ENCODE data around the gene TRMT10B.
"Not testable (repeated sequence)": the region's sequence is repeated elsewhere in the genome, so short reads cannot be mapped to it uniquely, and the experiment has no call there.

The TRMT10B gene

GRCh38 chr9:37801287-37801850, 47.8 kb downstream of the TRMT10B start:
- peak; percentile 22 for DNase-seq (ENCODE audit: low read depth, low spot score)
- no peaks in the 10 kb centered on the region for H3K9me3 ChIP-seq (ENCODE audit: insufficient read depth, low read length)
- H3K4me1 ChIP-seq (ENCODE audit: insufficient read depth, insufficient read length), result no peaks in the 10 kb centered on the region
- H3K4me3 ChIP-seq (ENCODE audit: insufficient read length, low read depth), result peak overlapping the region; percentile 88
- peak overlapping the region; percentile 95 for H3K9ac ChIP-seq (ENCODE audit: insufficient read length, low read depth)
- no peak for TF ChIP-seq ZNF274 (IDR thresholded peaks at IDR 0.05; ENCODE audit: low read depth, low read length)
- no peak for TF ChIP-seq SUZ12 (IDR thresholded peaks at IDR 0.05; ENCODE audit: extremely low read depth, insufficient read depth, insufficient read length)
- TF ChIP-seq YY1 (IDR thresholded peaks at IDR 0.05; ENCODE audit: insufficient read depth, insufficient read length), result no peak
- no peaks in the 10 kb centered on the region for H3K27me3 ChIP-seq (ENCODE audit: insufficient read depth, insufficient read length)
- peaks cover 13% of the 10 kb centered on the region for H3K36me3 ChIP-seq (ENCODE audit: insufficient read depth, insufficient read length, low read length)

DNA sequence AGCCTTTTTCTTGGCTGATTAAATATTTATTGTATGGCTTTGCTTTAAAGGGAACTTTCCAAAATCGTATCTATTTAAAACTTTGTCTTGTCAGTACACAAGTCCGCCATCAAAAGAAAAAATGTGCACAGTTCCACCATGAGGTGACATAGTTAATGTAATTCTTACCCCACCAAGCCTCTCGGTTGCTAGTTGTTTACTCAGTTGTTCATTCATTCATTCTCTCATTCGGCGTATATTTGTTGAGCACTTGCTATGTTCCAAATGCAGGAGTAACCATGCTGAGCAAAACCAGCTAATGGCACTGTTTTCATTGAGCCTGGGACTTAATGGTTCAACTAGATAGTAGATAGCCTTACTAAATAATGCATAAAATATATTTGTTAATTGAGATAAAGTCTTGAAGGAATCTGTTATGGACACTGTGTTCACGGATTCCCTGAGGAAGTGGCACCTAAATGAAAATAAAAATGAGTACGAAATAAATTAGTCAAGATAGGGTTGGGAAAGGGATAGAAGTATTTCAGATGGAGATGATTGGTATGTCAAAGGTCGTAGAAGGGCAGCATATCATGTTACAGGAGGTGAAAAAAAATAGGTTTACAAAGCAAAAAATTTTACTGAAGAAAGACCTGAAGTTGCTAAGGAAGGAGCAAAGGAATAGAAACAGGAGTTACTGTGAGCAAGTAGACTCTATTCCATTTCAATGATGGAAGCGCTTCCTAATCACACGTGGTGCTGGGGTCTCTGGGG, 48.5 kb downstream of the TRMT10B start:
- Histone ChIP-seq H3K27me3 (ENCODE audit: insufficient read depth, insufficient read length) (no peaks in the 10 kb centered on the region), H3K4me3 (ENCODE audit: insufficient read length, low read depth) (peak overlapping the region; percentile 88), H3K9ac (ENCODE audit: insufficient read length, low read depth) (peak overlapping the region; percentile 95), H3K4me1 (ENCODE audit: insufficient read depth, insufficient read length) (no peaks in the 10 kb centered on the region), H3K36me3 (ENCODE audit: insufficient read depth, insufficient read length, low read length) (peaks cover 14% of the 10 kb centered on the region), H3K9me3 (ENCODE audit: insufficient read depth, low read length) (no peaks in the 10 kb centered on the region)
- TF ChIP-seq ZNF274 (IDR thresholded peaks at IDR 0.05; ENCODE audit: low read depth, low read length) (no peak), YY1 (IDR thresholded peaks at IDR 0.05; ENCODE audit: insufficient read depth, insufficient read length) (no peak), SUZ12 (IDR thresholded peaks at IDR 0.05; ENCODE audit: extremely low read depth, insufficient read depth, insufficient read length) (no peak)
- DNase-seq (ENCODE audit: low read depth, low spot score), result no peak

DNA sequence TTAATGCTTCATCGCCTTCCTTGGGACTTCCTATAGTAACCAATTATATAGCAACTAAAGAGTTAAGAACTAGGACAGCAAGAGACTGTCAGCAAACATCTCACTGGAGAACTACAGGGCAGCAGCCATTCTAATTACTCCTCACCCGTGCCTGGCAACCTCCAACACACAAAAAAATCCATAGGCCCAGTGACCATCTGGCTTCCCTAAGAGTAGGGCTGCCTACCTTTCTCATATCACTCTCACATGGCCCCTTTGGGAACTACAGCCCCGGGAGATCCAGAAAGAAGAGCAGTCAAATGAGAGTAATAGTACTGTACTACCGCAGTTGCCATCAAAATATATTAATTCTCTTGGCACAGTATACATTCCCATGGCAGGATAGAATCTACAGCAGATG, 52.7 kb downstream of the TRMT10B start:
- Histone ChIP-seq H3K4me1 (ENCODE audit: insufficient read depth, insufficient read length) (no peaks in the 10 kb centered on the region), H3K27me3 (ENCODE audit: insufficient read depth, insufficient read length) (no peaks in the 10 kb centered on the region), H3K9me3 (ENCODE audit: insufficient read depth, low read length) (no peaks in the 10 kb centered on the region), H3K4me3 (ENCODE audit: insufficient read length, low read depth) (no peak overlapping the region), H3K36me3 (ENCODE audit: insufficient read depth, insufficient read length, low read length) (peaks cover 18% of the 10 kb centered on the region), H3K9ac (ENCODE audit: insufficient read length, low read depth) (no peak overlapping the region)
- DNase-seq (ENCODE audit: low read depth, low spot score), result no peak
- TF ChIP-seq YY1 (IDR thresholded peaks at IDR 0.05; ENCODE audit: insufficient read depth, insufficient read length), result no peak
- TF ChIP-seq SUZ12 (IDR thresholded peaks at IDR 0.05; ENCODE audit: extremely low read depth, insufficient read depth, insufficient read length), result no peak
- no peak for TF ChIP-seq ZNF274 (IDR thresholded peaks at IDR 0.05; ENCODE audit: low read depth, low read length)

DNA sequence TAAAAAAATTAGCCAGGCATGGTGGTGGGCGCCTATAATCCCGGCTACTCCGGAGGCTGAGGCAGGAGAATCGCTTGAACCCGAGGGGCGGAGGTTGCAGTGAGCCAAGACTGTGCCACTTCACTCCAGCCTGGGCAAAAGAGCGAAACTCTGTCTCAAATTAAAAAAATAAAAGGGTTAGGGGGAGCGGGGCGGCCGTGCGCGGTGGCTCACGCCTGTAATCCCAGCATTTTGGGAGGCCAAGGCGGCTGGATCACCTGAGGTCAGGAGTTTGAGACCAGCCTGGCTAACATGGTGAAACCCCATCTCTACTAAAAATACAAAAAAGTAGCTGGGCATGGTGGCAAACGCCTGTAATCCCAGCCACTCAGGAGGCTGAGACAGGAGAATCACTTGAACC, 56.1 kb downstream of the TRMT10B start:
- not testable (repeated sequence) for DNase-seq (ENCODE audit: low read depth, low spot score); H3K9ac ChIP-seq (ENCODE audit: insufficient read length, low read depth); H3K9me3 ChIP-seq (ENCODE audit: insufficient read depth, low read length); H3K4me1 ChIP-seq (ENCODE audit: insufficient read depth, insufficient read length); H3K4me3 ChIP-seq (ENCODE audit: insufficient read length, low read depth); H3K27me3 ChIP-seq (ENCODE audit: insufficient read depth, insufficient read length); H3K36me3 ChIP-seq (ENCODE audit: insufficient read depth, insufficient read length, low read length)

GRCh38 chr9:37811906-37812476, 58.4 kb downstream of the TRMT10B start:
- Histone ChIP-seq H3K4me3 (ENCODE audit: insufficient read length, low read depth) (no peak overlapping the region), H3K27me3 (ENCODE audit: insufficient read depth, insufficient read length) (no peaks in the 10 kb centered on the region), H3K9me3 (ENCODE audit: insufficient read depth, low read length) (no peaks in the 10 kb centered on the region), H3K9ac (ENCODE audit: insufficient read length, low read depth) (no peak overlapping the region), H3K36me3 (ENCODE audit: insufficient read depth, insufficient read length, low read length) (peaks cover 7% of the 10 kb centered on the region), H3K4me1 (ENCODE audit: insufficient read depth, insufficient read length) (no peaks in the 10 kb centered on the region)
- TF ChIP-seq YY1 (IDR thresholded peaks at IDR 0.05; ENCODE audit: insufficient read depth, insufficient read length), result no peak
- no peak for TF ChIP-seq ZNF274 (IDR thresholded peaks at IDR 0.05; ENCODE audit: low read depth, low read length)
- no peak for TF ChIP-seq SUZ12 (IDR thresholded peaks at IDR 0.05; ENCODE audit: extremely low read depth, insufficient read depth, insufficient read length)
- DNase-seq (ENCODE audit: low read depth, low spot score), result no peak

GRCh38 chr9:37812773-37813379, 59.3 kb downstream of the TRMT10B start:
- no peak for TF ChIP-seq YY1 (IDR thresholded peaks at IDR 0.05; ENCODE audit: insufficient read depth, insufficient read length)
- TF ChIP-seq ZNF274 (IDR thresholded peaks at IDR 0.05; ENCODE audit: low read depth, low read length), result no peak
- TF ChIP-seq SUZ12 (IDR thresholded peaks at IDR 0.05; ENCODE audit: extremely low read depth, insufficient read depth, insufficient read length), result no peak
- DNase-seq (ENCODE audit: low read depth, low spot score), result no peak
- Histone ChIP-seq H3K36me3 (ENCODE audit: insufficient read depth, insufficient read length, low read length) (peaks cover 8% of the 10 kb centered on the region), H3K27me3 (ENCODE audit: insufficient read depth, insufficient read length) (no peaks in the 10 kb centered on the region), H3K4me1 (ENCODE audit: insufficient read depth, insufficient read length) (no peaks in the 10 kb centered on the region), H3K9me3 (ENCODE audit: insufficient read depth, low read length) (no peaks in the 10 kb centered on the region), H3K4me3 (ENCODE audit: insufficient read length, low read depth) (no peak overlapping the region), H3K9ac (ENCODE audit: insufficient read length, low read depth) (no peak overlapping the region)

DNA sequence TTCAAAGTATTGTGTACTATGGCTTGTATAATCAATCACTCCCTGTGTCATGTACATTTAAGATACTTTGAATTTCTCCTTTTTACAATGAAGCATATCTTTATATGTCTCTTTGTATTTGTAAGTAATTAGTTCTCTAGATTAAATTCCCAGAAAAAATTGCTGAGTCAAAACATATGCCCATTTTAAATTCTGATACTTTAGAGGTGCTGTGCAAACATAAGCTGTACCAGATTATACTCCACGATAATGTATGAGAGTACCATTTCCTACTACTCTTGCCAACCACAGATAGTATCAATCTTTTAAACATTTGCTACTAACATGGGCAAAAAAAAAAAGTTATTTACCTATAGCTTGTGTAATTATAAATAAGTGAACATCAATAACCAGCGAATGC, 65.2 kb downstream of the TRMT10B start:
- no peak overlapping the region for H3K4me3 ChIP-seq (ENCODE audit: insufficient read length, low read depth)
- no peak for DNase-seq (ENCODE audit: low read depth, low spot score)
- H3K36me3 ChIP-seq (ENCODE audit: insufficient read depth, insufficient read length, low read length), result peaks cover 26% of the 10 kb centered on the region
- TF ChIP-seq YY1 (IDR thresholded peaks at IDR 0.05; ENCODE audit: insufficient read depth, insufficient read length) (no peak), SUZ12 (IDR thresholded peaks at IDR 0.05; ENCODE audit: extremely low read depth, insufficient read depth, insufficient read length) (no peak), ZNF274 (IDR thresholded peaks at IDR 0.05; ENCODE audit: low read depth, low read length) (no peak)
- no peaks in the 10 kb centered on the region for H3K4me1 ChIP-seq (ENCODE audit: insufficient read depth, insufficient read length)
- H3K27me3 ChIP-seq (ENCODE audit: insufficient read depth, insufficient read length), result no peaks in the 10 kb centered on the region
- no peak overlapping the region for H3K9ac ChIP-seq (ENCODE audit: insufficient read length, low read depth)
- H3K9me3 ChIP-seq (ENCODE audit: insufficient read depth, low read length), result no peaks in the 10 kb centered on the region
